CD1c-positive myeloid dendritic cell (primary cell): Measurements from ENCODE around the gene SCLY.

Experiments used
- DNase-seq: peaks from one replicate; pipeline ENCODE4 v3.0.0-alpha.2; 2016; ENCODE audit errors: extremely low spot score

SCLY gene

GRCh38 chr2:238097988-238098871 is 37.4 kb downstream of the SCLY start:
- DNase-seq = peak; percentile 71

DNA sequence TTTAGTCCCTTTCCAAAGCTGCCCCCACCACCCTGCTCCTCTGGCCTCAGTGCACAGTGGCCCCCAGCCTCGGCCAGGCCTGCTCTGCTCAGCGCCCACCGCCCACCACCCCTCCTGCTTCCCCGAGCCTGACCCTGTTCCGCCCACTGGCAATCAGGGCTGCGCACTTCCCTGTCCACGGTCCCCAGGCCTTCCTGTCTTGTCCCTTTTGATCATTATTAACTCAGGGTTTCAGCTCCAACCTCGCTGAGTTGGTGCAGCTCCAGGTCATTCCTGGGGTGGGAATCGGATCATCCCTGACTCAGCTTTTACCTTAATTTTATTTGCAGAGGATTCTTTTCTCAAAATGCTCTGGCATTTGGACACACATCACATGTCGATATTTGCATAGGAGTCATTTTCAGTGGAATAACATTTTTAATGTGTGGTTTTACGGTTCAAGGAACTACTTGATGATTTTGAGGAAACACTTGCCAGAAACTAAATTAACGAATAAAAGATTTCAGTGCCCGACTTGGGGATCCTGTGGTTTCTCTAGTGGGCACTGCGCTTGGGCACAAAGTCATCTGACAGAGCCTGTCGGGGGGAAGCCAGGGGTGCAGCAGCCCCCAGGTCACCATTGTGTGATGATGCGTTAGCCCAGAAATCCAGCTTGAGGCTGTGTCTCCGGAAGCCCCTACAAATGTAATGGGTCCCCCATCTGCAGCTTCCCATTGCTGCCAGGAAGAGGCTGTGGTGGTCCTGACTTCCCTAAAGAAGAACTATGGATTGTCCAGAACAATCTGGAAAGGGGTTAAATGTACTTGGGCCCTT is 38.3 kb downstream of the SCLY start:
- DNase-seq = peak; percentile 81

DNA sequence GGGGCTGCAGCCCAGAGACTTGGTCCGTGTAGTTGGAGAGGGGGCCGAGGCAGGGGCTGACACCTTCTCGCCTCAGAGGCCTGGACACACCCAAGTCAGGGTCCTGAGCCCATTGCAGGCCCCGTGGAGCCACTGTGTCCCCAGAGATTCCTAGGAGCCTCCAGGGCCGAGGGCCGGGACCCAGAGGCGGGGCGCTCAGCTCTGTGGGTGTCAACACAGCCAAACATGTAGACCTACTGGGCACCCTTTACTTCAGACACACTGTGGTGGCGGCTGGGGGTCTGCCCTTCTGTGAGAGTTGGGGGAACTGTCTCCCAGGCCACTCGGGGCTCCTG is 38.9 kb downstream of the SCLY start:
- no peak for DNase-seq

GRCh38 chr2:238100049-238100820 is 39.4 kb downstream of the SCLY start, which contains the start of gene ESPNL:
Gene ESPNL (plus strand): TSS chr2:238100340. CDS start chr2:238100420, 80 bp downstream.
- peak; percentile 63 for DNase-seq

GRCh38 chr2:238100821-238101771 is 40.3 kb downstream of the SCLY start:
- no peak for DNase-seq

DNA sequence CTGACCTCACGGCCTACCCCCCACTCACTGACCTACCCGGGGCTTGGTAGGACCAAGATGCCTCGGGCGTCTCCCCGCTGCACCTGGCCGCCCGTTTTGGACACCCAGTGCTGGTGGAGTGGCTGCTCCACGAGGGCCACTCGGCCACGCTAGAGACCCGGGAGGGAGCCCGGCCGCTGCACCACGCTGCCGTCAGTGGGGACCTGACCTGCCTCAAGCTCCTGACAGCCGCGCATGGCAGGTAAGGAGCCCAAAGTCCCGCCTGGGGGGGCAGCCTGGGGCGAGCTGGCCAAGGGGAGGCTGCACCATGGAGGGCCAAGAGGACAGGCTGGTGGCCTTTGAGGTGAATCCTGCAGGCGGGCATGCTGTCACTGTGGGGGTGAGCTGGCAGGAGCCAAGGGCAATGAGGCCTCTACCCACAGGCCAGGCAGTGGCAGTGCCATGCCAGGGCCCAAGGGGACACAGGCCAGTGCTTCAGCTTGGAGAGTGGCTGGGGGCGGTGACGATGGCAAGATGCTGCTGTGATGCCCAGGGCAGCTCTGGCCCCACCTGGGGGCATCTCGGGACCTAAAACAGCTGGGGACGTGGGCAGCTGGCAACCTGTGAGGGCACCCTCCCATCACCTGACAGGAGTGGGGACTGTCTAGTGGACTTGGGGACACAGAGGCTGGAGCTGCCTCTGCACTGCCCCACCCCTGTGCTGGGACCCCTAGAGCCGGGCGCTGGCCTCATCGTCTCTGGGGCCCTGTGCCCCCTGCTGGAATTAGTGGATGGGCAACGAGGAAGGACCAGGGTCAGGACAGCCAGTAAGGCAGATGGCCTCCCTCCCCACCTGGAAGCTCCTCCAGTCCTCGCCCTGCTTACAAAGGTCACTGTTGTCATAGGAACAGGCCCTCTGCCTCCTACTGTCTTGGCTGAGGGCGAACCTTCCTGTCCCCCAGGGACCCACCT is 41.4 kb downstream of the SCLY start:
- DNase-seq = no peak

- no peak for DNase-seq
Observed at GRCh38 chr2:238102865-238103264, 42.1 kb downstream of the SCLY start.

DNA sequence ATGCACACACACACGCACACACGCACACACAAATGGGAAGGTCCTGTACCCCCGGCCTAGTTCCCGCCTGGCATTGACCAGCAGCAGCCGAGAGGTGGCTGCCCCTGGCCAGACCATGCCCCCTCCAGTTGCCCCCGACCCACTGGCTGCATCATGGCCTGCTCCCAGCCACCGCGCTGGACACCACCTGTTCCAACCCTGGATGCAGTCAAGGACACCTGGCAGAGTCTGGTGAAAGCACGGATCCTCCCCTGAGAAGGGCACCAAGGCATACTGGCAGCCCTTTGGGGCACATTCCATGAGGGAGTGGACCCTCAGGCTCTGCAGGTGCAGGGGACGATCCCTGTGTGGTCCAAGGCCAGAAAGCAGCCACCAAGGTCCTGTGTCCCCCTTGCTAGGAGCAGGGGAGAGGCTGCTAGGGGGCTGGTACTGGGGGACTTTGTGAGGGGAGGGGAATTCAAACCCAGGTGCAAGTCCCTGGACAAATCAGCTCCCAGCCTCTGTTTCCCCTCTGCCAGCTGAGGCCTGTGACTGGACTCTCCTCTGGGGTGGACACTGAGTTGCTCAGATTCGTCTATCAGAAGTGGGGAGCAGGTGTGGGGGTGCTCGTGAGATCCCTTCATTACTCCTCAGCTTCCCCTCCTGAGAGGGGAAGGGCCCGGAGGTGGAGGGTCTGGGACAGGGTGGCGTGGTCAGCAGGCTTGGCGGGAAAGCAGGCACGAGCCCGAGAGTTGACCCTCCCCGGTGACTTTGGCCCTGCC is 42.8 kb downstream of the SCLY start:
- no peak for DNase-seq

DNA sequence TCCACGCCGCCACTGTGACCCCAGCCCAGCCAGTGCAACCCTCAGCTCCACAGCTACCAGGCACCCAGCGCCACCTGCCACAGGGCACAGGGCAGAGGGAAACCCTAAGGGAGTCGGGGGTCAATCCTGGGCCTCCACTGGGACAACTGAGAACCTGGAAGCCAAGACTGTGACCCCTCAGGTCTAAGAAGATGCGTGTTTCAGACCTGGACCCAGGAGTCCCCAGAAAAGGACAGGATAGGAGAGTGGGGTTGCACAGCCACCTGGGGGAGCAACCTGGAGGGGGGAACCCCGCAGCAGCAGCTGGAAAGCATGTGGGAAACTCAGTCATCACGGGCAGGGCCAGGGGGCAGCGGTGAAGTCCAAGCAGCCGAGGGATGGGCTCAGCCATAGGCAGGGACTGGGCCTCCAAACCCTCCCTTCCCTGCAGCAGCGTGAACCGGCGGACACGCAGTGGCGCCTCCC is 43.5 kb downstream of the SCLY start:
- DNase-seq = no peak

GRCh38 chr2:238104691-238105371 is 44.0 kb downstream of the SCLY start:
- DNase-seq = no peak

DNA sequence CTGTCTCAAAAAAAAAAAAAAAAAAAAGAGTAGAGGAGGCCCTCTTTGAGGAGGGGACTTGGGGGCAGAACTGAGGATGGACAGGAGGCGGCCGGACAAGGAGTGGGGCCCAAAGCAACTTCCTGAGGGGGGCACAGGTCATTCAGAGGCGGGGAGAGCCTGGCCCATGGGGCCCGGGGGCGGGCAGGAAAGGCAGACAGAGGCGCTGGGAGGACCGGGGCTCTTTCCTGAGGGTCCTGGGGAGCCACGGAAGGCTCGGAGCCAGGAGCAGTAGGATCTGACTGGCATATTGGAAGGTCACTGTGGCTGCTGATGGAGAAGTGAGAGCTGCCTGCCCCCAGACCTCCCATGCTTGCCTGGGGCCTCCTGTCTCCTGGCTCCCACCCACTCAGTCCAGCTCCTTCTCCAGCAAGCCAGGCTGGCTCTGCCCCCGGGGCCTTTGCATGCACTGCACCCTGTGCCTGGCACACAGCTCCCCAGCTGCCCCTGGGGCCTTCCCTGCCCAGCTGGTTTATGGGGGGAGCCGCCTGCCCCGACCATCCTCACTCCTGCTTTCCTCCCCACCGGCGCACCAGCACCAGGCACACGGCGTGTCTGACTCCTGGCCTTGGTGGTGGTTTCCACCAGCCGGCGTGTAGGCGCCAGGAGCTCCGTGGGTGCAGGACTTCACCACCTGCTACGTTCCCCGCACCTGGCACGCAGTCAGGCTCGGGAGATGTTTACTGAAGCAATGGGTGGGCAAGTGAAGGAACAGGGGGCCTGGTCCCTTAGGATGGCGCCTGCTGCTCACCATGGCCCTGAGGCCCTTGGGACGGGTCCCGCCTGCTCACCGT is 44.9 kb downstream of the SCLY start:
- DNase-seq = peak; percentile 67

DNA sequence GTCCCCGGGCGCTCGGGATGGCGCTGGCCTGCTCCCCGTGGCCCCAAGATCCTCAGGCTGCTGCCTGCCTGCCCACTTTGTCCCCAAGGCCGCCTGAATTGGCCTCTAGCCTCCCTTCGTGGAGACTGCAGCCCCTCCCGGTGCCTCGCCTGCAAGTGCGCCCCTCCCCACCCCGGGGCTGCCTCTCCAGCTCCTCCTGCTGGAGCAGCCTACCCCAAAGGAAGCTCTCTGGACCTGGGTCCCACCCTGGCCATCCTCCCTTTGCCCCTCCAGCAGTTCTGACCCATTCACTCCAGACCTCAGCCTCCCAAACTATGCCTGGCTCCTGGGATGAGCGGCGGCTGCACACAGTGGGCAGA is 45.5 kb downstream of the SCLY start:
- DNase-seq = no peak

GRCh38 chr2:238106698-238107524 is 46.1 kb downstream of the SCLY start:
- peak; percentile 21 for DNase-seq

- peak; percentile 60 for DNase-seq
Observed at GRCh38 chr2:238107525-238108422, 47.0 kb downstream of the SCLY start.

DNA sequence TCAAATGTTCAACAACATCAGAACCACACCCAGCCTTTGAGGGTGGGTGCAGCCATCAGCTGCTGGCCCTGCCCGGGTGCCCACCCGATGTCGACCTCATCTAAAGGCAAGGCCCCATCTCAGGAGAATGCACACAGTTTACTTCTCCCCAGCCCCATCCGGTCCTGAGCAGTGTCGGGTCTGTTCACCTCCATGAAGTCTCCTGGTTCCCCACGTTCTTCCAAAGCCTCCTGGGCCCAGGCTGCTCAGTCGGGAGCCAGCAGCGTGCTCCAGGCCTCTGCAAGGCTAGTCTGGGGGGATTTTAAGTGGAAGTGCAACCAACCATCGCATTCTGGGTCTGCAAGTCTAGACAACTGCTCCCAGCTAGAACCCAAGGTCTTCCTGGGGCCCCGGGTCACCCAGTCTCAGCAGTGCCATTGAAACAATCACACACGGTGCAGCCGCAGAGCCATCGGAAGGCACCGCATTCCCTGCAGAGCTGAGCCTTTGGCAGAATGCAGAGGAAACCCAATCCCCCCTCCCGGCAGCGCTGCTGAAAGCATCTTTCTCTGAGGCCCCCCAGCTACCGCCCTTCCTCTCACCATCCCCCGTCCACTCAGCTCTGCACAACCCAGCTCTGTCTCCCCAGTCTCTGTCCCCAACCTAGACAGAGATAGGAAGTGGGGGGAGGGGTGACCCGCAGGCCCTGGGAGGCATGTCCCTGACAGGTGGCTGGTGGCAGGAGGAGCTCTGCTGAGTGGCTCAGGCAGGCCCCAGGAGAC is 47.8 kb downstream of the SCLY start:
- peak; percentile 10 for DNase-seq
